DMS114 treated with DMSO at 0.1 percent for 48 hours (cell line): ENCODE measurements around the gene PKN1.
"Not testable (repeated sequence)": the region's sequence is repeated elsewhere in the genome, so short reads cannot be mapped to it uniquely, and the experiment has no call there.

ENCODE experiments used
- DNase-seq: peaks from one replicate; lab custom pipeline; 2025; ENCODE audit not compliant: unreplicated experiment; lab: John Stamatoyannopoulos, UW

The PKN1 gene

DNA sequence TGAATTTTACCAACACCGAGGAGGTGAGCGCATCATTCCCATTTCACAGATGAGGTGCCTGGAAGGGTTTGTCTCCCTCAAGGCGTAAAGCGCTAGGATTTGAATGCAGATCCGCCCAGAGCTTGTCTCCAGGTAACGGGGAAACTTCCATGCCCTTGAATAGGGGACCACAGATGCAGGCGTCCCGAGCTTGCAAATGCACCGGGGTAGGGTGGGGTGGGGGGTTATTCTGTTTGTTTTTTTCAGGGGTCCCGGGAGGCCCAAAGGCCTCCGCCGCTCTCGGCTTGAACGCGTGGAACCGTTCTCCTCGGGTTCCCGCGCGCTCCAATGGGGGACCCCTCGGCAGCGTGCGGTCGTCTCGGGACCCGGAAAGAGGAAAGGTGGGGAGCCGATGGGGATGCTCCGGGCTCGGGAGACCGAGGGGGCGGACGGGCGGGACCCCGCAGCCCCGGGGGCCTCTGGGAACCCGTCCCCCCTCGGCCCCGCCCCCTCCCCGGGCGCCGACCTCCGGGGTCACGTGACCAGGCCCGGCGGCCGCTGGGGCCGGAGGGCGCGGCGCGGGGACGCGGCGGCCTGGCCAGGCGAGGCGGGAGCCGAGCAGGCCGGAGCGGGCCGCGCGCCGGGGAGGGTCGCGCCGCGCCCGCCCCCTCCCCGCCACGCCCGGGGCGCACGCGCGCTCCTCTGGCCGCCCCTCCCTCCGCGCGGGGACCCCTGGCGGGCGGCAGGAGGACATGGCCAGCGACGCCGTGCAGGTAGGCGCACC, at the start of gene PKN1:
TSS of gene PKN1 (plus strand) at position 516 of the 763 bp plus-strand sequence. CDS start at position 732, 216 bp downstream.
- no peak for DNase-seq

DNA sequence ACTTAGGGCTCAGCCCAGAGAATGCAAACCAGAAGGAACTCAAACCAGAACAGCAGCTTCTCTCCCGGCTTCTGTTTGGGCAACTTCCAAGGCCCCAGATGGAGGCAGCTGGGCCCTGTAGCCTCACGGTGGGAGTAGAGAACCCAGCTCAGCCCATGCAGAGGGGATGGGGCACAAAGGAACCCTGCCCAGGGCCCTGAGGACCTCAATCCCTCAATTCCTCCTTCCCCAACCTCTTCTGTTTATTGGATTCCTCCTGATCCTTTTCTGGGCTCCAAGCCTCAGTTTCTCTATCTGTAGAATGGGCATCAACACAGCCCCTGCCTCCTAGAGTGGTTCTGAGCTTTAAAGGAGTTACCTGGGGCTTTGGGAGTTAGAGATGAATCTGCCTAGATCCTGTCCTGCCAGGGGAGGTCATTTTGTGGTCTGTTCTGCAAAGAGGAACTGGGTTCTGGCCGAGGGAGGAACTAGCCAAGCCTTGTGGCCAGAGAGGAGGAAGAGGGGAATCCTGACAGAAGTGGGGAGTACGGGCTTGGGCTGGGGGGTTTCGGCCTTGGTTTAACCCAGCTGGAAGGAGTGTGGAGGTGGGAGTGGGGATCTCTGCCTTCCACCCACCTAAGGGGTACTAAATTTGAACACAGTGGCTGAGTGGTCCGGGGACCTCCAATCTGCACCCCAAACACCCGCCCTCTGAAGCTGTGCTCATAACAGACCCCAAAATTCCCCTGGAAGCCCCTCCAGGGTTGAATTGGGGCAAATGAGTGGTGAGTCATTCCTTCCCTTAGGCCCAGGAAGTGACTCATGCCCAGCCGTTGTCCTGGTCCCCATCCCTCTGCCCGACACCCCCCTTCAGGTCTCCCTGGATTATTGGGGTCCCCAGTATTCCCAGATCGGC, 49.2 kb upstream of the PKN1 start:
- no peak for DNase-seq

DNA sequence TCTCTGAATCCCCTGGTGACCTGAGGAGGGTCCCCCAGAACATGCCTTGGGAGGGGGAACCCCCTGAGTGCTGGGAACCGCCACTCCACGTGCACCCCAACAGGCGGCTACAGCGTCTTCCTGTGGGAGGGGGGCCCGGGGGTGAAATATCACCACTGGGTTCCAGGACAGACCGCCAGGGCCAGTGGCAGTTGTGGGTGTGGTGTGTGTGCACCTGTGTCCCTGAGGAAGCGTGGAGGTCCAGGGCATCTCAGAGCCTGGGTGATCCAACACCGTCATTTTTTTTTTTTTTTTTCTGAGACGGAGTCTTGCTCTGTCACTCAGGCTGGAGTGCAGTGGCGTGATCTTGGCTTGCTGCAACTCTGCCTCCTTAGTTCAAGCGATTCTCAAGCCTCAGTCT, 47.6 kb upstream of the PKN1 start:
- DNase-seq: no peak

DNA sequence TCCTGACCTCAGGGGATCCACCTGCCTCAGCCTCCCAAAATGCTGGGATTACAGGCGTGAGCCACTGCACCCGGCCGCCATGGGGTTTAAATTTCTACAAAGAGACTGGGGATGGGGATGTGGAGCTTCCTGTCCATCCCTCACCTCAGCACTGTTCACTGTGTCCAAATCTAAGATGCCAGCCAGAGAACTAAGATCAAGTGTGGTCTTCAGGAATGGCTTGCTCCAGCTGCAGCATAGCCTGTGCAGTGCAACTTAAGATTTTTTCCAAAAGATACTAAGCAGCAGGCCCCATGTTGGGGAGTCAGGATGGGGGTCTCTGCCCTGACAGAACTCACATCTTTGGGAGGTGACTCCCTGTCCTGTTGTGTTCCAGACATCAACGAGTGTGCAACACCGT, 42.6 kb upstream of the PKN1 start:
- no peak for DNase-seq

DNA sequence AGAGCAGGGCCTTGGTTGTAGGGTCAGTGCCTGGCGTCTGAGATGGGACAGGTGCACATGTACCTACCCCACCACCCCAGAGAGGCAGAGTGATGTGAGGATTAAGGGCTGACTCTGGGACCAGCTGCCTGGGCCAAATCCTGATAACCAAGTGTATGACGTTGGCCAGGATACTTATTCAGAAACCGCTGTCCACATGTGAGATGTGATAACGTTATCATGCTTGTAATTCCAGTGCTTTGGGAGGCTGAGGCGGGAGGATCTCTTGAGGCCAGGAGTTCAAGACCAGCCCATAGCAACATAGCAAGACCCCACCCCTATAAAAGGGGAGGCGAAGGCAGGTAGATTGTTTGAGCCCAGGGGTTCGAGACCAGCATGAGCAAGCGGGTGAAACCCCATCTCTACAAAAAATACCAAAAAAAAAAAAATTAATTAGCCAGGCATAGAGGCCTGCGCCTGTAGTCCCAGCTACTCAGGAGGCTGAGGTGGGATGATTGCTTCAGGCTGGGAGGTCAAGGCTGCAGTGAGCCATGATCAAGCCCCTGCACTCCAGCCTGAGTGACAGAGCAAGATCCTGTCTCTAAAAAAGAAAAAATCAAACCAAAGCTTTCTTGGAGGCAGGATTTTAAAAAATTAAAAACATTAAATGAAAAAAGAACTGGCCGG, 41.8 kb upstream of the PKN1 start:
- DNase-seq: no peak

DNA sequence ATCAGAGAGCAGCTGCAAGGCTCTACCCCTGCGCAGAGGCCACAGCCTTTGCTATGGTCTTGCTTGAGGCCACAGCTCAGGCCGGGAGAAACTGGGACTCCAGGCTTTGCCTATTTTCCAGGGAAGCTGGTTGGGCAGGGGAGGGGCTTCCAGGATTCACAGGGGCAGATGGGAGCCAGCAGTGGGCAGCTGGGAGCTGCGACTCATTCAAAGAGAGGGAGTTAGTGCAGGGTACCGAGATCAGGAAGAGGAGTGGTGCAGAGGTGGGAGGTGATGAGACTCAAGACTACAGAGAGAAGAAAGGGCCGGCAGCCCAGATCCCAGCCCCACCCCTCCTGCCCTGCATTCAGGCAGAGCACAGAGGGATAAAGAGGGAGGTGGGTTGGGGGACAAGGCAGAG, 39.8 kb upstream of the PKN1 start:
- no peak for DNase-seq

DNA sequence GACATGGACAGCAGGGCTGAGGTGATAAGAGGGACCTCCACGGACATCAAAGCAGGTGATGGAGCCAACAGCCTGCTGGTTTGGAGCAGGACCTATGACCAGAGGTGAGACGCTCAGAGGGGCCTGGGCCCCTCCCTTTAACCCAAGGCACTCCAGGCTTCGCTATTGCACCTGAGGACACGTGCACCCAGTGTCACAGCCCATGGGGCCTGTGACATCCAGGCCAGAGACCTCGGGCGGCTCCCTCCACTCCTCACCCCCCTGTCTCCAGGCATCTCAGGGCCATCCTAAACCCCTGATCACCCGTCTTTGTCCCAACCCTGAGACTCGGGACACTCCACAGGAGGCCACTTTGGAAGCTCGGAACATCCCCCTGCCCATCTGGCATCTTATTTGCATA, 38.9 kb upstream of the PKN1 start:
- DNase-seq: no peak

DNA sequence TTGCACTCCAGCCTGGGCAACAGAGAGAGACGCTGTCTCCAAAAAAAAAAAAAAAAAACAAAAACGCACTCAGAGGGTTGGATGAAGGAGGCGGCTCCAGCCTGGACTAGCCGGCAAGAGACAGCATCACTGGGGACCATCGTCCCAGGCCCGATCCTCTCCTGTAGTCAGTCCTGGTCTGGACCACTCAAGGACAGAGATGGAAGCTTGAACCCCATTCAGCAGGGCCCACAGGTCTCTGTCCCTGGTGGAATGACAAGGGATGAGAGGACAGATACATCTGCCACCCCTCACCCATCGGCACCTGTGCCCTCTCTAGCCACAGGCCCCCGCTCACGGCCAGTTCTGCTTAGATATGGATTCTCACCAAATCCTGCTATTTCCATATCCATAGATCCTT, 37.8 kb upstream of the PKN1 start:
- DNase-seq: no peak

DNA sequence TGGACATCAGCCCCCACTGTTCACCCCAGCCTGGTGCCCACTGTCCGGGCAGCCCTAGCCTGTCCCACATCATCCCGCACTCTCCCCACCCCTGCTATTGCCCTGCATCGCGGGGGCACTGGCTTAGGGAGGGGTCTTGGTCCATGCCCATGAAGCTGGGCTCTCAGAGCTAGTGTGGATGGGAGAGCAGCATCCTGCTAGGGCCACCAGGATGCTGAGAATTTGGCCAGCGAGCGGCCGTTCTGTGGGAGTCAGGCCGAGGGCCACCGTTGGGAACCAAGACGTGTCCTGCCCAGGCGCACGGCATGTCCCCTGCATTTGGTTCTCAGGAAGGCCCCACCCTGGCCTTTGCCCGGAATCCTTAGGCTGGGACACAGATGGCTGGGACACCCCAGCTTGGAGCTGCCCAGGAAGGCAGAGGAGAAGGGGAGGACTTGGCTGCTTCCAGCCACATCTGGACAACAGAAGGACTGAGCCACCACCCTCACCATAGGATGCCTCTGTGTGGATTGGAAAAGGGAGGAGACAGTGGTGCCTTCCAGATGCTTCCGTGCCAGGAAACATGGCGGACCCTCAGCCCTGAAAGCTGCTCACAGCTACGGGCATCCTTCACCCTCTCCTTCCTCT, 37.3 kb upstream of the PKN1 start:
- DNase-seq: no peak

DNA sequence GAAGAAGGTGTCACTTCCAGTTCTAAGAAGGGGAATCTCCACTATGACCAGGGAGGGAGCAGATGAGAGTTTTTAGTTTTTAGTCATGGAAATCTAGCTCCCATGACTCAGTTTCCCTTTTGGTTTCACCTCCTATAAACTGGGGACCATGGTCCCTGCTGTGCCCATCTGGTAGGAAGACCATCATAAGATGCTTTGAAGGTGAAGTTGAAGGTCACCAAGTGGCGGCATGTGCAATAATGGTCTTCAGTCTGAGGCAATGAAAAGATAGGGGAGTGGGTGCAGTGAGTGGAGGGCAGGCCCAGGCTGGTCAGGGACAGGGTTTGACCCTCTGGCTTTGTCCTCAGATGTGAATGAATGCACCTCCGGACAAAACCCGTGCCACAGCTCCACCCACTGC, 36.4 kb upstream of the PKN1 start:
- DNase-seq: not testable (repeated sequence)

DNA sequence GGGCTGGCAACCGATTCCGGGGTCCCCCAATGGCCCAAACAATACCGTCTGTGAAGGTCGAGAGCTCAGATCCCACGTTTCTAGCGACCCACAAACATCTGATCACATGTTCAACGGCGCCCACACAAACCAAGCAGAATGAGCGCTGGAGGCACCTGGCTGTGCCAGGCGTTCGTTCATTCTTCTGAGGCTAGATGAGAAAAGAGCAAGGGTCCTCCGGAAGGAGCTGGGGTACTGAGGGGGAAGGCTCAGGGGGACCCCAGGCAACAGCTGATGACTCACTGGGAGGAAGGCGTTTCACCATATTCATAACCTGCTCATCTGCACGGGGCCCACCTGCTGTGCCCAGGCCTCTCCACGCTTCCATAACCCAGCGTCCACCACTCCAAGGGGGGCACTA, 35.9 kb upstream of the PKN1 start:
- not testable (repeated sequence) for DNase-seq

DNA sequence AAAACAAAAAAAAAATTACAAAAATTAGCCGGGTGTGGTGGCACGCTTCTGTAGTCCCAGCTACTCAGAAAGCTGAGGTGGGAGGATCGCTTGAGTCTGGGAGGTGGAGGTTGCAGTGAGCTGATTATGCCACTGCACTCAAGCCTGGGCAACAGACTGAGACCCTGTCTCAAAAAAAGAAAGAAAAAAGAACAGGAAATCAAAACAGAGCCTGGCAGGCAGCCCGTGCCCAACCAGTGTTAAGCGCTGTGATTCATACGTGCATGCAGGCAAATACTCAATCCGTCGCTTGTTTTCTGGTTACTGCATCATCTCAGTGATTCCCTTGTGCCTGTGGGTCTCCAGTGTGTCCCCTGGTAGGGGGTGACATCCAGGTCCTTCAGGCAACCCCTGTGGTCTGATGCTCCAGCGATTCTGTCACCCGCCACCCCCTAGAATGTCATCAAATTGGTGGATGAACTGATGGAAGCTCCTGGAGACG, 32.1 kb upstream of the PKN1 start:
- DNase-seq: no peak

DNA sequence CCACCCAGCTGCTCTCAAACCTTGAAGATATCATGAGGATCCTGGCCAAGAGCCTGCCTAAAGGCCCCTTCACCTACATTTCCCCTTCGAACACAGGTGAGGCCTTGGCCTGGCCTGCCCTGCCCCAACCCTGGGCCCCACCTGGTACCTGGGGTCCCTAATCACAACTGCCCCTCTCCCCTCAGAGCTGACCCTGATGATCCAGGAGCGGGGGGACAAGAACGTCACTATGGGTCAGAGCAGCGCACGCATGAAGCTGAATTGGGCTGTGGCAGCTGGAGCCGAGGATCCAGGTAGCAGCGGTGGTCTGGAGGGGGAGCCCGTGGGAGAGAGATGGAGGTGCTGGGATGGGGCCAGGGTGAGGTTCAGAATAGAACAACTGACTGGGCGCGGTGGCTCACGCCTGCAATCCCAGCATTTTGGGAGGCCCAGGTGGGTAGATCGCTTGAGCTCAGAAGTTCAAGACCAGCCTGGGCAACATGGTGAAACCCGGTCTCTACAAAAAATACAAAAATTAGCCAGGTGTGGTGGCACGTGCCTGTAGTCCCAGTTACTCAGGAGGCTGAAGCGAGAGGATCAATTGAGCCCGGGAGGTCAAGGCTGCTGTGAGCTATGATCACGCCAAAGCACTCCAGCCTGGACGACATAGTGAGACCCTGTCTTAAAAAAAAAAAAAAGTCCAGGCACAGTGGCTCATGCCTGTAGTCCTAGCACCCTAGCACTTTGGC, 31.5 kb upstream of the PKN1 start:
- DNase-seq: no peak

DNA sequence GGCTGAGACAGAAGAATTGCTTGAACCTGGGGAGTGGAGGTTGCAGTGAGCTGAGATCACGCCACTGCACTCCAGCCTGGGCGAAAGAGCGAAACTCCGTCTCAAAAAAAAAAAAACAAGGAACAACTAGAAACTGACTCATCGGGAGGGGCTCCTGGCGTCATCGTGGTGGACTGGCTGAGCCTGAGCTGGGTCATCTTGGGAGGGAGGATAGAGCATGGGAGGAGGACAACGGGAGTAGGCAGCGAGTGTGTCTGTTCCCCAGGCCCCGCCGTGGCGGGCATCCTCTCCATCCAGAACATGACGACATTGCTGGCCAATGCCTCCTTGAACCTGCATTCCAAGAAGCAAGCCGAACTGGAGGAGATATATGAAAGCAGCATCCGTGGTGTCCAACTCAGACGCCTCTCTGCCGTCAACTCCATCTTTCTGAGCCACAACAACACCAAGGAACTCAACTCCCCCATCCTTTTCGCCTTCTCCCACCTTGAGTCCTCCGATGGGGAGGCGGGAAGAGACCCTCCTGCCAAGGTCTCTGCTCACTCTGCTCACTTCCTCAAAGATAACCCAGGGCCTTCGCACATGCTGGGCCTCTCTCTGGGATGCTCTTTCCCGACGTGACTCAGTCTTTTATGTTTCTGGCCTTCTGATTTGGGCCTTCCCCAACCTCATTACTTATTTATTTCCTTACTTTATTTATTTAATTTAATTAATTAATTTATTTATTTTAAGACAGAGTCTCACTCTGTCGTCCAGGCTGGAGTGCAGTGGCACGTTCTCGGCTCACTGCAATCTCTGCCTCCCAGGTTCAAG, 30.6 kb upstream of the PKN1 start:
- no peak for DNase-seq

DNA sequence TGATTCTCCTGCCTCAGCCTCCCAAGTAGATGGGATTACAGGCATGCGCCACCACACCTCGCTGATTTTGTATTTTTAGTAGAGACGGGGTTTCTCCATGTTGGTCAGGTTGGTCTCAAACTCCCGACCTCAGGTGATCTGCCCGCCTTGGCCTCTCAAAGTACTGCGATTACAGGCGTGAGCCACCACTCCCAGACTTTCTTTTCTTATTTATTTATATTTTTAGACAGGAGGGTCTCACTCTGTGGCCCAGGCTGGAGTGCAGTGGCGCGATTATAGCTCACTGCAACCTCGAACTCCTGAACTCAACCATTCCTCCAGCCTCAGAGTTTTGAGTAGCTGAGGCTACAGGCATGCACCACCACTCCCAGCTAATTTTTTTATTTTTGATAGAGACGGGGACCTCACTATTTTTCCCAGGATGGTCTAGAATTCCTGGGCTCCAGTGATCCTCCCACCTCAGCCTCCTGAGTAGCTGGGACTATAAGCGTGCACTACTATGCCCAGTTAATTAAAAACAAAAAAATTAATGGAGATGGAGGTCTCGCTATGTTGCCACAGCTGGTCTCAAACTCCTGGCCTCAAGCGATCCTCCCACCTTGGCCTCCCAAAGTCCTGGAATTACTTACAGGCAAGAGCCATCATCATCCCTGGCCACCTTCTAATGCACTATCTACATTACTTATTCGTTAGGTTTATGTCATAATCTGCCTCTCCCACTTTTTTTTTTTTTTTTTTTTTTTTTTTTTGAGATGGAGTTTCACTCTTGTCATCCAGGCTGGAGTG, 29.8 kb upstream of the PKN1 start:
- DNase-seq: not testable (repeated sequence)

DNA sequence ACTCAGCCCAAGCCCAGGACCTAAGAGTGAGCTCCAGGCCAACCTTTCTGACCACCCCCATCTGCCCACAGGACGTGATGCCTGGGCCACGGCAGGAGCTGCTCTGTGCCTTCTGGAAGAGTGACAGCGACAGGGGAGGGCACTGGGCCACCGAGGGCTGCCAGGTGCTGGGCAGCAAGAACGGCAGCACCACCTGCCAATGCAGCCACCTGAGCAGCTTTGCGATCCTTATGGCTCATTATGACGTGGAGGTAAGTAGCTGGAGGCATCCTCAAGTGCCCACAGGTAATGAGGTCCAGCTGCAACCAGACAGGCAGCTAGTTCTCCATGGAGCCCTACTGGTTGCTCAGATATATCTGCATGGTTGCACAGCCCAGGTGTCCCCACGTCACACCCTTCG, 28.8 kb upstream of the PKN1 start:
- no peak for DNase-seq

DNA sequence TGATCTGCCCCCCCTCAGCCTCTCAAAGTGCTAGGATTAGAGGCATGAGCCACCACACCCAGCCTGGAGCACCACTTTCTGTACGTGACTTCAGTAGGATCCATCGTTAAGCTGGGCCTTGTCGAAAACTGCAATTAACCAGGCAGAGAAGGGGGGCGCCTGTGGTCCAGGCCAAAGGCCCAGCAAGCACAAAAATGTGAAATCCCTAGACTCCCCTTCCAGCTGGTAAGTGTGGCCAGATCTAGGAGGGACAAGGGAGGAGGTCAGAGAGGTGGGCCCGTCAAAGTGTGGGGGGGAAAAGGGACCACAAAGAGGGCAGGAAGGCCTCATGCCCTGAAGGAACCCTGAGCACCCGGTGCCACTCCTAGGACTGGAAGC, 27.7 kb upstream of the PKN1 start:
- DNase-seq: no peak

DNA sequence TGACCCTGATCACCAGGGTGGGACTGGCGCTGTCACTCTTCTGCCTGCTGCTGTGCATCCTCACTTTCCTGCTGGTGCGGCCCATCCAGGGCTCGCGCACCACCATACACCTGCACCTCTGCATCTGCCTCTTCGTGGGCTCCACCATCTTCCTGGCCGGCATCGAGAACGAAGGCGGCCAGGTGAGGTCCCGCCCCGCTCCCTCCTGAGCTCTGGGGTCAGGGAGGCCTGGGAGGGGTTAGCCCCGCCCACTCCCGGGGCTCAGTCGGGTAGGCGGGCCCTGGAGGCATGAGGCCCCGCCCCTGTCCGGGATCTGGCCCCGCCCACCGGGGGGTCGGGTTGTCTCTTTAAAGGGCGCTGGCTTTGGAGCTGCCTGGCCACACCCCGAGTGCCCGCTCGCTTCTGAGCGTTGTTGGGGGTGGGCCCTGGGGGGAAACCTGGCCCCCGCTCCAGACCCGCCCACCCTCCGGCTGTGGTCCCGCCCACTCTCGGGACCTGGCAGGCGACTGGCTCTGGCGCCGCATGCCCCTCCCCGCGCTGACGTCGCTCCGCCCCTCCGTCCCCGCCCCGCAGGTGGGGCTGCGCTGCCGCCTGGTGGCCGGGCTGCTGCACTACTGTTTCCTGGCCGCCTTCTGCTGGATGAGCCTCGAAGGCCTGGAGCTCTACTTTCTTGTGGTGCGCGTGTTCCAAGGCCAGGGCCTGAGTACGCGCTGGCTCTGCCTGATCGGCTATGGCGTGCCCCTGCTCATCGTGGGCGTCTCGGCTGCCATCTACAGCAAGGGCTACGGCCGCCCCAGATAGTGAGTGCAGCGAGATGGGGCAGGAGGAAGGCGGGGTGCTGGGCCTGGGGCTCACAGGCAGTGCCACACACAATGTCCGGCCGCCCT, 27.1 kb upstream of the PKN1 start:
- DNase-seq: peak; percentile 22
